ENCODE measurements around the gene PTOV1. TPM values are rescaled to one million over a fixed set of nuclear protein-coding genes. Genes with fewer than 3 reads are reported as not detected.

The PTOV1 gene
- total and polyA plus RNA-seq, 2 of the 8 experiments (the other 6 are each of a cell fraction or from before 2014, with no cell fraction given): 147 to 251 TPM

- no peak overlapping the region for H3K9ac ChIP-seq (replicated peaks in 1 of 4; ENCODE audit: extremely low read depth in 1 of 4, low read depth in 3 of 4, low read length in 3 of 4)
- no peak overlapping the region for H4K5ac ChIP-seq (ENCODE audit: insufficient read length, low read depth, low read length)
- H3K23me2 ChIP-seq (ENCODE audit: low read depth, low read length): peaks cover 7% of the 10 kb centered on the region; the same call in 1 of the 2 replicates
- no peak overlapping the region for H2BK120ac ChIP-seq (replicated peaks; ENCODE audit: low read depth, low read length)
- peaks cover 48 to 58% of the 10 kb centered on the region in 2 experiments for H4K20me1 ChIP-seq (replicated peaks in 1 of 2; ENCODE audit: control insufficient read depth in 1 of 2, insufficient read depth in 2 of 2, low read length in 2 of 2)
- peak overlapping the region; percentile 24; the same call in 1 of the 2 replicates for H2BK5ac ChIP-seq (ENCODE audit: low read depth, low read length)
- no peak overlapping the region for H3K14ac ChIP-seq (ENCODE audit: insufficient read length)
- no peak overlapping the region for H2AFZ ChIP-seq (ENCODE audit: low read length)
- H3K4me1 ChIP-seq (replicated peaks in 1 of 4; ENCODE audit: control insufficient read depth in 3 of 4, insufficient read depth in 4 of 4, low read length in 3 of 4): peaks cover 0 to 9% (median 6%) of the 10 kb centered on the region in 4 experiments; a peak in 6 of 7 replicates
- no peaks in the 10 kb centered on the region; a peak in 1 of 7 replicates for H3K27me3 ChIP-seq (replicated peaks in 1 of 4; ENCODE audit: control insufficient read depth in 3 of 4, extremely low read depth in 1 of 4, insufficient read depth in 3 of 4, low read length in 3 of 4)
- no peak overlapping the region for H3K4me2 ChIP-seq (ENCODE audit: insufficient read depth in 1 of 2, low read depth in 2 of 2, low read length in 2 of 2)
- no peak overlapping the region for H3K18ac ChIP-seq (ENCODE audit: extremely low read depth, low read length)
- no peak overlapping the region for H3K23ac ChIP-seq (ENCODE audit: insufficient read length)
- no peak overlapping the region for H2BK12ac ChIP-seq (ENCODE audit: low read depth, low read length)
- H3K79me2 ChIP-seq (ENCODE audit: control insufficient read depth in 1 of 2, insufficient read depth in 2 of 2, low read length in 2 of 2): peaks cover 15 to 28% of the 10 kb centered on the region in 2 experiments
- ChIA-PET POLR2A (ENCODE audit: partially characterized antibody) (interaction anchor here (0.7 to 12.4 kb wide), 8 partner anchors 11 to 212 kb away, joined by 3 to 247 read pairs (median 5); partner anchors contain the start of genes AKT1S1, FUZ, PNKP and TBC1D17), CTCF (ENCODE audit: partially characterized antibody) (interaction anchor here (0.9 to 3.0 kb wide), 2 partner anchors 9 to 42 kb away, joined by 3 to 13 read pairs; partner anchors contain the start of gene FUZ)
- no peak overlapping the region for H3K4me3 ChIP-seq (ENCODE audit: extremely low read depth in 1 of 4, insufficient read depth in 2 of 4, low read depth in 3 of 4, low read length in 4 of 4)
- H4K91ac ChIP-seq (replicated peaks; ENCODE audit: insufficient read length, low read length): no peak overlapping the region
- no peak overlapping the region for H3K27ac ChIP-seq (ENCODE audit: low read depth, low read length)
- no peak overlapping the region for H3K4ac ChIP-seq (replicated peaks; ENCODE audit: insufficient read length, low read depth, low read length)
- H3K36me3 ChIP-seq (ENCODE audit: control insufficient read depth in 2 of 4, insufficient read depth in 4 of 4, low read length in 3 of 4): peaks cover 21 to 61% (median 39%) of the 10 kb centered on the region in 4 experiments
- H3K9me3 ChIP-seq (ENCODE audit: insufficient read depth in 2 of 2, low read depth in 1 of 2, low read length in 1 of 2): no peaks in the 10 kb centered on the region
- no peak for FAIRE-seq
- H2BK15ac ChIP-seq (ENCODE audit: low read length): no peak overlapping the region
- H3K56ac ChIP-seq (replicated peaks; ENCODE audit: insufficient read length, low read depth, low read length): no peak overlapping the region
- no peak for DNase-seq (ENCODE audit: low read depth in 1 of 2, low spot score in 2 of 2)
- H3K79me1 ChIP-seq (ENCODE audit: low read depth, low read length): peaks cover 20% of the 10 kb centered on the region
- 89% methylated on average over 6 of the region's 12 CpGs; no CpG with 5 or more reads in 1 of the 2 experiments for WGBS, 2 experiments (ENCODE audit: extremely low coverage in 1 of 2, insufficient coverage in 1 of 2, insufficient read length in 1 of 2, insufficient replicate concordance in 2 of 2, low coverage in 1 of 2, low lambda C conversion rate in 2 of 2, missing lambda C conversion rate in 1 of 2)
- H2BK20ac ChIP-seq (ENCODE audit: low read length): no peak overlapping the region
- peak overlapping the region; percentile 36; the same call in 1 of the 2 replicates for H4K8ac ChIP-seq (ENCODE audit: extremely low read depth, insufficient read depth, low read length)
- H2AK5ac ChIP-seq (ENCODE audit: low read depth, low read length): no peak overlapping the region
- TF ChIP-seq POLR2A (IDR thresholded peaks at IDR 0.05; ENCODE audit: control extremely low read depth in 1 of 2, low read depth in 2 of 2, low read length in 2 of 2) (no peak), BRCA1 (IDR thresholded peaks at IDR 0.05; ENCODE audit: low read depth, low read length) (no peak), BACH1 (IDR thresholded peaks at IDR 0.05; ENCODE audit: low read length) (no peak), TAF7 (optimal IDR thresholded peaks at IDR 0.05; ENCODE audit: borderline replicate concordance, low read depth, low read length) (no peak), CBX5 (IDR thresholded peaks at IDR 0.05; ENCODE audit: low read depth, low read length) (no peak), EZH2 (IDR thresholded peaks at IDR 0.05; ENCODE audit: low read depth, low read length, severe bottlenecking) (no peak), ASH2L (IDR thresholded peaks at IDR 0.05; ENCODE audit: low read length) (no peak), GTF2F1 (IDR thresholded peaks at IDR 0.05; ENCODE audit: borderline replicate concordance, low read depth, low read length) (no peak), SIX5 (IDR thresholded peaks at IDR 0.05; ENCODE audit: low read depth, low read length) (no peak), ZNF274 (IDR thresholded peaks at IDR 0.05; ENCODE audit: borderline replicate concordance, extremely low read depth, low read length) (no peak), SP4 (IDR thresholded peaks at IDR 0.05; ENCODE audit: low read length) (no peak)
- TF ChIP-seq, protein P1, sequence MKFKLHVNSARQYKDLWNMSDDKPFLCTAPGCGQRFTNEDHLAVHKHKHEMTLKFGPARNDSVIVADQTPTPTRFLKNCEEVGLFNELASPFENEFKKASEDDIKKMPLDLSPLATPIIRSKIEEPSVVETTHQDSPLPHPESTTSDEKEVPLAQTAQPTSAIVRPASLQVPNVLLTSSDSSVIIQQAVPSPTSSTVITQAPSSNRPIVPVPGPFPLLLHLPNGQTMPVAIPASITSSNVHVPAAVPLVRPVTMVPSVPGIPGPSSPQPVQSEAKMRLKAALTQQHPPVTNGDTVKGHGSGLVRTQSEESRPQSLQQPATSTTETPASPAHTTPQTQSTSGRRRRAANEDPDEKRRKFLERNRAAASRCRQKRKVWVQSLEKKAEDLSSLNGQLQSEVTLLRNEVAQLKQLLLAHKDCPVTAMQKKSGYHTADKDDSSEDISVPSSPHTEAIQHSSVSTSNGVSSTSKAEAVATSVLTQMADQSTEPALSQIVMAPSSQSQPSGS (IDR thresholded peaks at IDR 0.05; ENCODE audit: low read length): no peak
Measured at GRCh38 chr19:49855277-49855675, 4.3 kb downstream of the PTOV1 start.

All from H1 (cell line).